ENCODE data around the gene RPS6KA5. TPM values are rescaled to one million over a fixed set of nuclear protein-coding genes. Genes with fewer than 3 reads are reported as not detected.

The RPS6KA5 gene
- total RNA-seq, 1 donor from 2014 or later: 1.0 TPM

GRCh38 chr14:91040545-91040944 lies 19.9 kb downstream of the RPS6KA5 start:
- H3K79me2 ChIP-seq (ENCODE audit: insufficient read depth, low read length): no peaks in the 10 kb centered on the region
- no peak for TF ChIP-seq EZH2 (IDR thresholded peaks at IDR 0.05; ENCODE audit: insufficient read depth, low read length)
- TF ChIP-seq, protein P1, sequence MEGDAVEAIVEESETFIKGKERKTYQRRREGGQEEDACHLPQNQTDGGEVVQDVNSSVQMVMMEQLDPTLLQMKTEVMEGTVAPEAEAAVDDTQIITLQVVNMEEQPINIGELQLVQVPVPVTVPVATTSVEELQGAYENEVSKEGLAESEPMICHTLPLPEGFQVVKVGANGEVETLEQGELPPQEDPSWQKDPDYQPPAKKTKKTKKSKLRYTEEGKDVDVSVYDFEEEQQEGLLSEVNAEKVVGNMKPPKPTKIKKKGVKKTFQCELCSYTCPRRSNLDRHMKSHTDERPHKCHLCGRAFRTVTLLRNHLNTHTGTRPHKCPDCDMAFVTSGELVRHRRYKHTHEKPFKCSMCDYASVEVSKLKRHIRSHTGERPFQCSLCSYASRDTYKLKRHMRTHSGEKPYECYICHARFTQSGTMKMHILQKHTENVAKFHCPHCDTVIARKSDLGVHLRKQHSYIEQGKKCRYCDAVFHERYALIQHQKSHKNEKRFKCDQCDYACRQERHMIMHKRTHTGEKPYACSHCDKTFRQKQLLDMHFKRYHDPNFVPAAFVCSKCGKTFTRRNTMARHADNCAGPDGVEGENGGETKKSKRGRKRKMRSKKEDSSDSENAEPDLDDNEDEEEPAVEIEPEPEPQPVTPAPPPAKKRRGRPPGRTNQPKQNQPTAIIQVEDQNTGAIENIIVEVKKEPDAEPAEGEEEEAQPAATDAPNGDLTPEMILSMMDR (IDR thresholded peaks at IDR 0.05; ENCODE audit: insufficient read depth, low read depth, low read length): no peak
- Mint-ChIP-seq H3K9me3 (ENCODE audit: unreplicated experiment) (no peaks in the 10 kb centered on the region), H3K36me3 (ENCODE audit: low read depth, unreplicated experiment) (no peaks in the 10 kb centered on the region), H3K4me1 (ENCODE audit: low read depth, unreplicated experiment) (no peaks in the 10 kb centered on the region), H3K27me3 (ENCODE audit: low read depth, unreplicated experiment) (peaks cover 4% of the 10 kb centered on the region), H3K4me3 (ENCODE audit: unreplicated experiment) (no peak overlapping the region), H3K27ac (ENCODE audit: unreplicated experiment) (no peak overlapping the region)
- no peaks in the 10 kb centered on the region for H3K36me3 ChIP-seq (ENCODE audit: insufficient read depth, low read length)
- H2AFZ ChIP-seq (ENCODE audit: low read depth, low read length): no peak overlapping the region
- H3K9ac ChIP-seq (ENCODE audit: low read length): no peak overlapping the region
- DNase-seq (ENCODE audit: low read depth) (no peak), FAIRE-seq (no peak)
- no peak overlapping the region for H3K4me2 ChIP-seq (ENCODE audit: low read length)
- H3K27me3 ChIP-seq (ENCODE audit: insufficient read depth, low read length): no peaks in the 10 kb centered on the region
- H3K27ac ChIP-seq (ENCODE audit: low read depth, low read length): no peak overlapping the region
- H3K4me3 ChIP-seq (ENCODE audit: insufficient read depth, low read depth, low read length): no peak overlapping the region
- no peaks in the 10 kb centered on the region for H3K4me1 ChIP-seq (ENCODE audit: insufficient read depth, low read length)
- H4K20me1 ChIP-seq (ENCODE audit: insufficient read depth, low read length): no peaks in the 10 kb centered on the region
- no peaks in the 10 kb centered on the region for H3K9me3 ChIP-seq (ENCODE audit: insufficient read depth, low read depth, low read length)

- H3K9ac ChIP-seq (ENCODE audit: low read length): no peak overlapping the region
- no peaks in the 10 kb centered on the region for H4K20me1 ChIP-seq (ENCODE audit: insufficient read depth, low read length)
- H3K36me3 ChIP-seq (ENCODE audit: insufficient read depth, low read length): no peaks in the 10 kb centered on the region
- FAIRE-seq: no peak
- no peaks in the 10 kb centered on the region for H3K27me3 ChIP-seq (ENCODE audit: insufficient read depth, low read length)
- no peak overlapping the region for H2AFZ ChIP-seq (ENCODE audit: low read depth, low read length)
- H3K27ac ChIP-seq (ENCODE audit: low read depth, low read length): no peak overlapping the region
- Mint-ChIP-seq H3K27me3 (ENCODE audit: low read depth, unreplicated experiment) (peaks cover 4% of the 10 kb centered on the region), H3K27ac (ENCODE audit: unreplicated experiment) (no peak overlapping the region), H3K9me3 (ENCODE audit: unreplicated experiment) (no peaks in the 10 kb centered on the region), H3K36me3 (ENCODE audit: low read depth, unreplicated experiment) (no peaks in the 10 kb centered on the region), H3K4me1 (ENCODE audit: low read depth, unreplicated experiment) (no peaks in the 10 kb centered on the region), H3K4me3 (ENCODE audit: unreplicated experiment) (no peak overlapping the region)
- no peak overlapping the region for H3K4me2 ChIP-seq (ENCODE audit: low read length)
- H3K9me3 ChIP-seq (ENCODE audit: insufficient read depth, low read depth, low read length): no peaks in the 10 kb centered on the region
- no peak for TF ChIP-seq EZH2 (IDR thresholded peaks at IDR 0.05; ENCODE audit: insufficient read depth, low read length)
- TF ChIP-seq, protein P1 (IDR thresholded peaks at IDR 0.05; ENCODE audit: insufficient read depth, low read depth, low read length): no peak
- H3K4me3 ChIP-seq (ENCODE audit: insufficient read depth, low read depth, low read length): no peak overlapping the region
- DNase-seq (ENCODE audit: low read depth): peak; percentile 63
- no peaks in the 10 kb centered on the region for H3K4me1 ChIP-seq (ENCODE audit: insufficient read depth, low read length)
- H3K79me2 ChIP-seq (ENCODE audit: insufficient read depth, low read length): no peaks in the 10 kb centered on the region
These were observed 22.0 kb downstream of the RPS6KA5 start for GRCh38 chr14:91038439-91038838.

DNA sequence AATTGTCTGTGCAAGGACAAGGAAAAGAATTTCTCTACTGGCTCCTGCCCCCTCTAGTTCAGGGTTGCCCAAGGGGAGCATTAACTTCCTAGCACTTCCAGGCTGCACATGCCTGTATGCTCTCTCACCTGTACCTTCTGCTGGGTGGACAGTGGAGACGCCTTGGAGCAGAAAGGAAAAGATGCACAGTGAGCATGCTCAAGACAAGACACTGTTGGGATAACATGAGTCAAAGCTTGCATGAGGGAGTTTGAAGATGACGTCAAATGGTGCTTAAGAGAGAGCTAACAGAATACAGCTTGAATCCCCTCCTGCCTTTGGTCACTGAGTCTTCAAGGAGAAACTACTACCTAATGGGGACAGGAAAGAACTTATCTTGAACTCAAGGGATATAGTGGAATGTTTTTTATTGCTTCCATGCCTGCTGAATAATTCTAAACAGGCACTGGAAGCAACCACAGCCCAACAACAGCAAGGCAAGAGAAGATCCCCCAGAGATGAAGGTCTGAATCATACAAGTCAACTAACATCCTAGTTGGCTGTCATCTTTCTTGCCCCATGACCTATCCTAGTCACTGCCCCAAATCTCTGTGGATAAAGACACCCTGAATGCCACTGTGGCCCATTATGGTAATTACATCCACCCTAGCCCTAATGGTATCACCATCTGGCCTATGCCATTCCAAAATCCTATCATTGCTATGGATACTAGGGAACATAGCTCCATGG lies 23.5 kb downstream of the RPS6KA5 start:
- no peak for FAIRE-seq
- Histone ChIP-seq H3K27me3 (ENCODE audit: insufficient read depth, low read length) (no peaks in the 10 kb centered on the region), H4K20me1 (ENCODE audit: insufficient read depth, low read length) (no peaks in the 10 kb centered on the region), H3K27ac (ENCODE audit: low read depth, low read length) (no peak overlapping the region), H3K36me3 (ENCODE audit: insufficient read depth, low read length) (no peaks in the 10 kb centered on the region), H3K4me2 (ENCODE audit: low read length) (no peak overlapping the region), H2AFZ (ENCODE audit: low read depth, low read length) (no peak overlapping the region), H3K4me1 (ENCODE audit: insufficient read depth, low read length) (no peaks in the 10 kb centered on the region), H3K79me2 (ENCODE audit: insufficient read depth, low read length) (no peaks in the 10 kb centered on the region), H3K4me3 (ENCODE audit: insufficient read depth, low read depth, low read length) (no peak overlapping the region), H3K9ac (ENCODE audit: low read length) (no peak overlapping the region), H3K9me3 (ENCODE audit: insufficient read depth, low read depth, low read length) (no peaks in the 10 kb centered on the region)
- Mint-ChIP-seq H3K27me3 (ENCODE audit: low read depth, unreplicated experiment) (peaks cover 4% of the 10 kb centered on the region), H3K36me3 (ENCODE audit: low read depth, unreplicated experiment) (no peaks in the 10 kb centered on the region), H3K9me3 (ENCODE audit: unreplicated experiment) (no peaks in the 10 kb centered on the region), H3K27ac (ENCODE audit: unreplicated experiment) (no peak overlapping the region), H3K4me3 (ENCODE audit: unreplicated experiment) (no peak overlapping the region), H3K4me1 (ENCODE audit: low read depth, unreplicated experiment) (no peaks in the 10 kb centered on the region)
- no peak for TF ChIP-seq EZH2 (IDR thresholded peaks at IDR 0.05; ENCODE audit: insufficient read depth, low read length)
- TF ChIP-seq, protein P1 (IDR thresholded peaks at IDR 0.05; ENCODE audit: insufficient read depth, low read depth, low read length): no peak
- no peak for DNase-seq (ENCODE audit: low read depth)

Measured in astrocyte (in vitro differentiated cells and primary cell).